AG09319 (cell line): Measurements from ENCODE around the gene PSMB5.

Experiments used
- DNase-seq: peaks from one replicate; pipeline ENCODE4 v3.0.0-alpha.2; 2010; ENCODE audit warnings: low read depth; ENCODE audit errors: extremely low read depth
- CTCF ChIP-seq: IDR thresholded peaks from 2 replicates; pipeline ENCODE4 v1.5.1; 2011; ENCODE audit warnings: low read depth, mild to moderate bottlenecking, inconsistent platforms, low read length, moderate library complexity

The PSMB5 gene

GRCh38 chr14:23025151-23025814, 9.4 kb downstream of the PSMB5 start:
- no peak for TF ChIP-seq CTCF
- no peak for DNase-seq

- no peak for TF ChIP-seq CTCF
Measured at GRCh38 chr14:23024612-23025075, 10.1 kb downstream of the PSMB5 start.

GRCh38 chr14:23023795-23024152, 10.9 kb downstream of the PSMB5 start:
- no peak for TF ChIP-seq CTCF
- no peak for DNase-seq

More at GRCh38 chr14:23024612-23025075, 10.1 kb downstream of the PSMB5 start:
- no peak for DNase-seq

- no peak for DNase-seq
- TF ChIP-seq CTCF: no peak
Measured at GRCh38 chr14:23023022-23023794, 11.5 kb downstream of the PSMB5 start.

GRCh38 chr14:23021889-23022442, 12.7 kb downstream of the PSMB5 start:
- DNase-seq: no peak
- TF ChIP-seq CTCF: no peak

- DNase-seq: no peak
- no peak for TF ChIP-seq CTCF
Measured at GRCh38 chr14:23021434-23021833, 13.3 kb downstream of the PSMB5 start.
